Measurements from ENCODE around the gene CD4. TPM values are rescaled to one million over a fixed set of nuclear protein-coding genes. Genes with fewer than 3 reads are reported as not detected.

CD4 gene
- total and polyA plus RNA-seq, 2 of the 4 experiments (the other 2 are of a cell fraction) = 5.7 to 15.0 TPM

DNA sequence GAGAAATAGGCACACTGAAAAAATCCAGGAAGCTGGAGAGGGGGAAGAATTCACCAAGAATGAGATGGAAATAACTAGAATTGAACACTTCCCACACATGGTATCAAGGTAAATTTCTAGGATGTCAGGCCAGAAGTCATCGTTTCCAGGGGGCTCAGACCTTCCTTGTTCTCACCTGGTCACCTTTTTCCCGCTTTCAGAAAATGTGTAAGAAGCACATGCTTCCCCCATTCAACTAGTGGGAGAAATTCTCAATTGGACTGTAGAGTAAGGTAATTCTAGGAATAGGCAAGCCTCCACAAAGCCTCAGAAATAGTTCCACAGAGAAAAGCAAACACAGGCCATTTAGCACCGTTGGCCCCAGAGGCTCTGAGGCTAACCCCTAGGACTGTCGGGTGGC, 25.9 kb upstream of the CD4 start:
- H2BK15ac ChIP-seq (ENCODE audit: low read depth, low read length) = peak overlapping the region; percentile 99
- H3K4me2 ChIP-seq (ENCODE audit: low read depth, low read length) = peak overlapping the region; percentile 57
- peak overlapping the region; percentile 93 for H3K14ac ChIP-seq (replicated peaks; ENCODE audit: low read depth, low read length)
- peak overlapping the region; percentile 99 for H2AK5ac ChIP-seq (ENCODE audit: low read depth, low read length)
- TF ChIP-seq, protein P1, sequence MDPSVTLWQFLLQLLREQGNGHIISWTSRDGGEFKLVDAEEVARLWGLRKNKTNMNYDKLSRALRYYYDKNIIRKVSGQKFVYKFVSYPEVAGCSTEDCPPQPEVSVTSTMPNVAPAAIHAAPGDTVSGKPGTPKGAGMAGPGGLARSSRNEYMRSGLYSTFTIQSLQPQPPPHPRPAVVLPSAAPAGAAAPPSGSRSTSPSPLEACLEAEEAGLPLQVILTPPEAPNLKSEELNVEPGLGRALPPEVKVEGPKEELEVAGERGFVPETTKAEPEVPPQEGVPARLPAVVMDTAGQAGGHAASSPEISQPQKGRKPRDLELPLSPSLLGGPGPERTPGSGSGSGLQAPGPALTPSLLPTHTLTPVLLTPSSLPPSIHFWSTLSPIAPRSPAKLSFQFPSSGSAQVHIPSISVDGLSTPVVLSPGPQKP (IDR thresholded peaks at IDR 0.05; ENCODE audit: borderline replicate concordance, low read depth, low read length) = no peak
- TF ChIP-seq MXI1 (IDR thresholded peaks at IDR 0.05; ENCODE audit: borderline replicate concordance, low read depth, low read length) (no peak), RAD21 (IDR thresholded peaks at IDR 0.05; ENCODE audit: low read length) (no peak), CHD1 (IDR thresholded peaks at IDR 0.05; ENCODE audit: low read depth, low read length) (no peak), POLR2A (IDR thresholded peaks at IDR 0.05; ENCODE audit: low read depth, low read length) (no peak), FOS (IDR thresholded peaks at IDR 0.05; ENCODE audit: low read depth, low read length) (no peak), RCOR1 (IDR thresholded peaks at IDR 0.05; ENCODE audit: insufficient replicate concordance, low read length) (no peak), SMC3 (IDR thresholded peaks at IDR 0.05; ENCODE audit: low read depth, low read length) (no peak), NFE2L2 (IDR thresholded peaks at IDR 0.05; ENCODE audit: low read depth, low read length) (no peak), BHLHE40 (IDR thresholded peaks at IDR 0.05; ENCODE audit: low read depth, low read length) (no peak), CEBPB (IDR thresholded peaks at IDR 0.05; ENCODE audit: low read depth, low read length) (no peak), MAZ (IDR thresholded peaks at IDR 0.05; ENCODE audit: borderline replicate concordance, low read depth, low read length) (no peak), RFX5 (IDR thresholded peaks at IDR 0.05; ENCODE audit: low read depth, low read length) (no peak), MAFK (IDR thresholded peaks at IDR 0.05; ENCODE audit: low read depth, low read length) (no peak)
- TF ChIP-seq, protein P2, sequence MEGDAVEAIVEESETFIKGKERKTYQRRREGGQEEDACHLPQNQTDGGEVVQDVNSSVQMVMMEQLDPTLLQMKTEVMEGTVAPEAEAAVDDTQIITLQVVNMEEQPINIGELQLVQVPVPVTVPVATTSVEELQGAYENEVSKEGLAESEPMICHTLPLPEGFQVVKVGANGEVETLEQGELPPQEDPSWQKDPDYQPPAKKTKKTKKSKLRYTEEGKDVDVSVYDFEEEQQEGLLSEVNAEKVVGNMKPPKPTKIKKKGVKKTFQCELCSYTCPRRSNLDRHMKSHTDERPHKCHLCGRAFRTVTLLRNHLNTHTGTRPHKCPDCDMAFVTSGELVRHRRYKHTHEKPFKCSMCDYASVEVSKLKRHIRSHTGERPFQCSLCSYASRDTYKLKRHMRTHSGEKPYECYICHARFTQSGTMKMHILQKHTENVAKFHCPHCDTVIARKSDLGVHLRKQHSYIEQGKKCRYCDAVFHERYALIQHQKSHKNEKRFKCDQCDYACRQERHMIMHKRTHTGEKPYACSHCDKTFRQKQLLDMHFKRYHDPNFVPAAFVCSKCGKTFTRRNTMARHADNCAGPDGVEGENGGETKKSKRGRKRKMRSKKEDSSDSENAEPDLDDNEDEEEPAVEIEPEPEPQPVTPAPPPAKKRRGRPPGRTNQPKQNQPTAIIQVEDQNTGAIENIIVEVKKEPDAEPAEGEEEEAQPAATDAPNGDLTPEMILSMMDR (conservative IDR thresholded peaks at IDR 0.05; ENCODE audit: low read depth, low read length) = no peak
- TF ChIP-seq, protein P3, sequence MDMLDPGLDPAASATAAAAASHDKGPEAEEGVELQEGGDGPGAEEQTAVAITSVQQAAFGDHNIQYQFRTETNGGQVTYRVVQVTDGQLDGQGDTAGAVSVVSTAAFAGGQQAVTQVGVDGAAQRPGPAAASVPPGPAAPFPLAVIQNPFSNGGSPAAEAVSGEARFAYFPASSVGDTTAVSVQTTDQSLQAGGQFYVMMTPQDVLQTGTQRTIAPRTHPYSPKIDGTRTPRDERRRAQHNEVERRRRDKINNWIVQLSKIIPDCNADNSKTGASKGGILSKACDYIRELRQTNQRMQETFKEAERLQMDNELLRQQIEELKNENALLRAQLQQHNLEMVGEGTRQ (IDR thresholded peaks at IDR 0.05; ENCODE audit: low read depth, low read length) = no peak
- peak overlapping the region; percentile 100 for H4K91ac ChIP-seq (ENCODE audit: insufficient read depth, low read depth, low read length)
- peak overlapping the region; percentile 90 for H3K56ac ChIP-seq (ENCODE audit: extremely low read depth, insufficient read depth, low read length)
- peak overlapping the region; percentile 95 to 99 for H4K8ac ChIP-seq (ENCODE audit: low read depth in 2 of 2, low read length in 2 of 2)
- intact Hi-C loops (cut with micrococcal nuclease) (loop anchor here (10.0 kb wide), 1 partner anchor 149 kb away; no protein-coding TSS in a partner anchor), dilution Hi-C loops (cut with HindIII; ENCODE audit: low sequenced_read_pairs, unreplicated experiment) (no loop called here), in situ Hi-C loops (cut with MboI; ENCODE audit: low sequenced_read_pairs) (no loop called here)
- H3K9me1 ChIP-seq (ENCODE audit: insufficient read depth, low read length) = peaks cover 18% of the 10 kb centered on the region
- no TSS peak for BruUV-seq (replicated peaks)
- ChIA-PET POLR2A (ENCODE audit: unreplicated experiment) (interaction anchor here (0.8 kb wide), 1 partner anchor 10 kb away, joined by 4 read pairs; the partner anchor contains the start of gene MLF2), CTCF (interaction anchor here (1.6 kb wide), 1 partner anchor 10 kb away, joined by 9 read pairs; the partner anchor contains the start of gene MLF2)
- peak overlapping the region; percentile 98 for H2BK120ac ChIP-seq (ENCODE audit: low read depth, low read length)
- H4K20me1 ChIP-seq (ENCODE audit: insufficient read depth, low read length) = peaks cover 16% of the 10 kb centered on the region
- WGBS, 2 experiments (ENCODE audit: extremely low coverage in 2 of 2, insufficient read length in 1 of 2) = no CpG with 5 or more reads among the region's 4 CpGs
- peaks cover 13 to 44% of the 10 kb centered on the region in 2 experiments; a peak in 3 of 4 replicates for H3K79me1 ChIP-seq (ENCODE audit: low read depth in 1 of 2, low read length in 2 of 2)
- H2AK9ac ChIP-seq (replicated peaks; ENCODE audit: low read depth, low read length, poor library complexity) = peak overlapping the region; percentile 99
- H3K36me3 ChIP-seq (ENCODE audit: control insufficient read depth, insufficient read depth, low read length) = no peaks in the 10 kb centered on the region
- H2BK5ac ChIP-seq (ENCODE audit: low read depth, low read length, poor library complexity, severe bottlenecking) = peak overlapping the region; percentile 94
- no peak for DNase-seq
- peak overlapping the region; percentile 93 for H4K5ac ChIP-seq (ENCODE audit: low read depth, low read length)
- H3K23ac ChIP-seq (ENCODE audit: low read depth, low read length) = peak overlapping the region; percentile 99
- peak overlapping the region; percentile 3; the same call in 1 of the 2 replicates for H3K4me3 ChIP-seq (ENCODE audit: insufficient read depth, low read depth, low read length)
- peaks cover 15% of the 10 kb centered on the region for H3K4me1 ChIP-seq (ENCODE audit: control insufficient read depth, insufficient read depth, low read length)
- H3K9ac ChIP-seq (ENCODE audit: low read depth, low read length) = peak overlapping the region; percentile 68
- H2AFZ ChIP-seq (replicated peaks; ENCODE audit: low read length, poor library complexity) = peak overlapping the region; percentile 89
- ATAC-seq (ENCODE audit: low read depth) = no peak
- peak overlapping the region; percentile 95 for H2BK20ac ChIP-seq (ENCODE audit: low read depth, low read length)
- H3K9me3 ChIP-seq (ENCODE audit: control insufficient read depth, insufficient read depth, low read length) = no peaks in the 10 kb centered on the region
- peak overlapping the region; percentile 90 for H3K27ac ChIP-seq (ENCODE audit: insufficient read depth, low read length)
- H3K18ac ChIP-seq (ENCODE audit: low read depth, low read length) = peak overlapping the region; percentile 82
- peak overlapping the region; percentile 99 for H3K4ac ChIP-seq (ENCODE audit: low read depth, low read length)
- H3K27me3 ChIP-seq (ENCODE audit: control insufficient read depth, insufficient read depth, low read length) = no peaks in the 10 kb centered on the region
